Measurements from ENCODE around the gene KCTD14.
A peak's percentile ranks its signal among the peaks of the same experiment; 100 is the strongest.

KCTD14 gene

DNA sequence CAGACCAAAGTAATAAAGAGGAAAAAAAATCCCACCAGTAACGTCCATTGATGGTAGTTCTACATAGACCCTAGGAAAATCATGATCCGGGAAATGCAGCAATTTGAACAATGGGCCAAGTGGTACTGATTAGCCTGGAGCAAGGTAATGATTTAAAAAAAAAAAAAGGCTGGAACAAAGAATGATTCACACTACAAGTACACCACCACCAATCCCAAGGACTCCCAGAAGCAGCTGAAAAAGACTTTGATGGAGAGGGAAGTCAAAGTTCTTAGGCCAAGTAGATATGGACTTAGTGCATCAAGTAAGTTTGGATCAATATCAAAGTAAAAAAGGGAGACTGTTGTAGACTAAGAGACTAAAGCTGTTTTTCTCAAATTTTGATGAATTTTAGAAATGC is 11.8 kb downstream of the KCTD14 start:
- Histone ChIP-seq H3K36me3 (replicated peaks) (no peaks in the 10 kb centered on the region), H3K27ac (no peak overlapping the region), H3K27me3 (replicated peaks) (no peaks in the 10 kb centered on the region), H3K4me3 (ENCODE audit: low read depth, low read length) (no peak overlapping the region)
- no peak for DNase-seq
- TF ChIP-seq, protein P1, sequence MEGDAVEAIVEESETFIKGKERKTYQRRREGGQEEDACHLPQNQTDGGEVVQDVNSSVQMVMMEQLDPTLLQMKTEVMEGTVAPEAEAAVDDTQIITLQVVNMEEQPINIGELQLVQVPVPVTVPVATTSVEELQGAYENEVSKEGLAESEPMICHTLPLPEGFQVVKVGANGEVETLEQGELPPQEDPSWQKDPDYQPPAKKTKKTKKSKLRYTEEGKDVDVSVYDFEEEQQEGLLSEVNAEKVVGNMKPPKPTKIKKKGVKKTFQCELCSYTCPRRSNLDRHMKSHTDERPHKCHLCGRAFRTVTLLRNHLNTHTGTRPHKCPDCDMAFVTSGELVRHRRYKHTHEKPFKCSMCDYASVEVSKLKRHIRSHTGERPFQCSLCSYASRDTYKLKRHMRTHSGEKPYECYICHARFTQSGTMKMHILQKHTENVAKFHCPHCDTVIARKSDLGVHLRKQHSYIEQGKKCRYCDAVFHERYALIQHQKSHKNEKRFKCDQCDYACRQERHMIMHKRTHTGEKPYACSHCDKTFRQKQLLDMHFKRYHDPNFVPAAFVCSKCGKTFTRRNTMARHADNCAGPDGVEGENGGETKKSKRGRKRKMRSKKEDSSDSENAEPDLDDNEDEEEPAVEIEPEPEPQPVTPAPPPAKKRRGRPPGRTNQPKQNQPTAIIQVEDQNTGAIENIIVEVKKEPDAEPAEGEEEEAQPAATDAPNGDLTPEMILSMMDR (IDR thresholded peaks at IDR 0.05; ENCODE audit: low read depth, low read length, missing control alignments): no peak
- in situ Hi-C loops (cut with HindIII; ENCODE audit: low pct_ligation_motif_present, low sequenced_read_pairs): no loop called here

- in situ Hi-C loops (cut with HindIII; ENCODE audit: low pct_ligation_motif_present, low sequenced_read_pairs): no loop called here
- H3K4me3 ChIP-seq (ENCODE audit: low read depth, low read length): no peak overlapping the region
- TF ChIP-seq, protein P1 (IDR thresholded peaks at IDR 0.05; ENCODE audit: low read depth, low read length, missing control alignments): no peak
- no peak for DNase-seq
- H3K27me3 ChIP-seq (replicated peaks): no peaks in the 10 kb centered on the region
- H3K36me3 ChIP-seq (replicated peaks): no peaks in the 10 kb centered on the region
- H3K27ac ChIP-seq: no peak overlapping the region
Measured at GRCh38 chr11:78010755-78011154, 12.3 kb downstream of the KCTD14 start.

- no peak for DNase-seq
- no peak overlapping the region for H3K27ac ChIP-seq
- no peak overlapping the region for H3K4me3 ChIP-seq (ENCODE audit: low read depth, low read length)
- no peaks in the 10 kb centered on the region for H3K36me3 ChIP-seq (replicated peaks)
- in situ Hi-C loops (cut with HindIII; ENCODE audit: low pct_ligation_motif_present, low sequenced_read_pairs): no loop called here
- H3K27me3 ChIP-seq (replicated peaks): no peaks in the 10 kb centered on the region
- TF ChIP-seq, protein P1 (IDR thresholded peaks at IDR 0.05; ENCODE audit: low read depth, low read length, missing control alignments): no peak
Measured at GRCh38 chr11:78010304-78010703, 12.8 kb downstream of the KCTD14 start.

- no peak for DNase-seq
- Histone ChIP-seq H3K27ac (no peak overlapping the region), H3K4me3 (ENCODE audit: low read depth, low read length) (no peak overlapping the region), H3K27me3 (replicated peaks) (no peaks in the 10 kb centered on the region), H3K36me3 (replicated peaks) (no peaks in the 10 kb centered on the region)
- TF ChIP-seq, protein P1 (IDR thresholded peaks at IDR 0.05; ENCODE audit: low read depth, low read length, missing control alignments): no peak
- in situ Hi-C loops (cut with HindIII; ENCODE audit: low pct_ligation_motif_present, low sequenced_read_pairs): no loop called here
Measured at GRCh38 chr11:78009062-78009461, 14.0 kb downstream of the KCTD14 start.

GRCh38 chr11:78000193-78000592 is 22.9 kb downstream of the KCTD14 start:
- H3K36me3 ChIP-seq (replicated peaks): no peaks in the 10 kb centered on the region
- no peak overlapping the region for H3K27ac ChIP-seq
- H3K27me3 ChIP-seq (replicated peaks): no peaks in the 10 kb centered on the region
- TF ChIP-seq, protein P1 (IDR thresholded peaks at IDR 0.05; ENCODE audit: low read depth, low read length, missing control alignments): peak; percentile 79
- in situ Hi-C loops (cut with HindIII; ENCODE audit: low pct_ligation_motif_present, low sequenced_read_pairs): no loop called here
- DNase-seq: peak; percentile 57
- no peak overlapping the region for H3K4me3 ChIP-seq (ENCODE audit: low read depth, low read length)

DNA sequence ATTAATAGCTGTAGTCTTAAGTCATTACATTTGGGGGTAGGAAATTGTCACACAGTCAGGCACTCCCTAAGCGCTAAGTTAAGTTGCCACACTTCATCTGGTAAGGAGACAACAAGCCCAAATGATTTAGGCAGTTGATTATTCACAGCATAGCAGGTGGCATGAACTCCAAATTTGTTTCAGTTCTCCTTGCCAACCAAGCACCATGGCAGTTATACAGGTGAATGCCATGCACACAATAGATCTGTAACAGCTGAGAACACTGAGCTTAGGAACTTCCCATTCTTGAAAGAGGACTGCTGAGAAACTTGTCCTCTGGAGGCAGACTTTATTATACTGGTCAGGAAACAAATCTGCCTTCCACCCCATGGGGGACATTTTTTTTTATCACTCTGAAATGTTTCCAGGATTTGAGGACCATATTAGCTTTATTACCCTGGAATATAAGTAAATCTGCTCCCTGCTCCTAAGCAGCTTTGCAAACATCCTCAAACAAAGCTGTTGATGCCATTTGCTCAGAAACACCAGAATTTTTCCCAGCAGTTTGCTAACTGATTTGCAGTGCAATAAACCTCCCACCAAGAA is 23.5 kb downstream of the KCTD14 start:
- no peaks in the 10 kb centered on the region for H3K36me3 ChIP-seq (replicated peaks)
- no peak overlapping the region for H3K4me3 ChIP-seq (ENCODE audit: low read depth, low read length)
- TF ChIP-seq, protein P1 (IDR thresholded peaks at IDR 0.05; ENCODE audit: low read depth, low read length, missing control alignments): no peak
- DNase-seq: no peak
- H3K27ac ChIP-seq: no peak overlapping the region
- no peaks in the 10 kb centered on the region for H3K27me3 ChIP-seq (replicated peaks)
- in situ Hi-C loops (cut with HindIII; ENCODE audit: low pct_ligation_motif_present, low sequenced_read_pairs): no loop called here

Data from brain microvascular endothelial cell (primary cell).